ENCODE results near the gene WDR70. TPM values are rescaled to one million over a fixed set of nuclear protein-coding genes. Genes with fewer than 3 reads are reported as not detected.

The WDR70 gene
- total RNA-seq, 3 donors from 2014 or later (not counting 1 experiment from before 2014, with no cell fraction given): 36.3 to 47.0 (median 41.3) TPM

DNA sequence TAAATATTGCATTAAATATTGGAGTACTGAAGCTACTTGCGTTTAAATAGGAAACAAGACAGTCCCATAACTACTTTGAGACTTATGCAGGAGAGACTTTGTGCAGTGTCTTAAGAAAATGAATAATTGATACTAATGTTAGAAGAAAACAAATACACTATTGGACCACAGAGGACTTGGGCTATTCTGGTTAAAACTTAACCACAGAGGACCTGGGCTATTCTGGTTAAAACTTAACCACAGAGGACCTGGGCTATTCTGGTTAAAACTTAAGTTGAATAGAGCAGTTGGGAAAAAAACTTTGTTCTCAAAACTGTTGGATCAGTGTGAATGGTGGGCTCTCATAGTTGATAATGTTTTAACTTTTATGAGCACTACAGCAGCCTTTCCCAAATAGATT, 141.7 kb downstream of the WDR70 start:
- Mint-ChIP-seq H3K27ac (no peak overlapping the region), H3K9me3 (peaks cover 3 to 13% of the 10 kb centered on the region in 2 donors)
- no peak for DNase-seq

DNA sequence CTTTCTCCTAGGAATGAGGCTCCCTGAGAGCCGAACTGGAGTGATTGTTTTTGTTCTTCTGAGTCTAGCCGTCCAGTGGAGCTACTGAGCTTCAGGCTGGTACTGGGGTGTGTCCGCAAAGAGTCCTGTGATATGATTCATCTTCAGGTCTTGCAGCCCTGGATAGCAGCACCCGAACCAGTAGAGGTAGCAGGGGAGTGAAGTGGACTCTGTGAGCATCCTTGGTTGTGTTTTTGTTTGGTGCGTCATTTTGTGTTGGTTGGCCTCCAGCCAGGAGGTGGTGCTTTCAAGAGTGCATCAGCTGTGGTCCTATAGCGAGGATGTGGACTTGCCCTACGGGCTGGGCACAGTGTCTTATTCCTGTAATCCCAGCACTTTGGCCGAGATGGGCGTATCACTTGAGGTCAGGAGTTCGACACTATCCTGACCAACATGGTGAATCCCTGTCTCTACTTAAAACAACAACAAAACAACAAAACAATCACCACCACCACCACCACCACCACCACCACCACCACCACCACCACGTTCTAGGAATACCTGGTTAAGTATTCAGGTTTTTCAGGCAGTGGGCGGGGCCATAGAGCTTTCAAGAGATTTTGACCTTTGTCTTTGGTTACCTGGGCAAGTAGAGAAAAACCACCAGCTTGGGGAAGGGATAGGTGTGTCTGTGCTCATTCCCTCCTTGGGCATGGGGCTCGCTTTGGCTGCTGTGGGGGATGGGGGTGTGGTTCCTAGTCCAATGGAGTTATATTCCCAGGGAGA, 154.0 kb downstream of the WDR70 start:
- TF ChIP-seq, protein P1, sequence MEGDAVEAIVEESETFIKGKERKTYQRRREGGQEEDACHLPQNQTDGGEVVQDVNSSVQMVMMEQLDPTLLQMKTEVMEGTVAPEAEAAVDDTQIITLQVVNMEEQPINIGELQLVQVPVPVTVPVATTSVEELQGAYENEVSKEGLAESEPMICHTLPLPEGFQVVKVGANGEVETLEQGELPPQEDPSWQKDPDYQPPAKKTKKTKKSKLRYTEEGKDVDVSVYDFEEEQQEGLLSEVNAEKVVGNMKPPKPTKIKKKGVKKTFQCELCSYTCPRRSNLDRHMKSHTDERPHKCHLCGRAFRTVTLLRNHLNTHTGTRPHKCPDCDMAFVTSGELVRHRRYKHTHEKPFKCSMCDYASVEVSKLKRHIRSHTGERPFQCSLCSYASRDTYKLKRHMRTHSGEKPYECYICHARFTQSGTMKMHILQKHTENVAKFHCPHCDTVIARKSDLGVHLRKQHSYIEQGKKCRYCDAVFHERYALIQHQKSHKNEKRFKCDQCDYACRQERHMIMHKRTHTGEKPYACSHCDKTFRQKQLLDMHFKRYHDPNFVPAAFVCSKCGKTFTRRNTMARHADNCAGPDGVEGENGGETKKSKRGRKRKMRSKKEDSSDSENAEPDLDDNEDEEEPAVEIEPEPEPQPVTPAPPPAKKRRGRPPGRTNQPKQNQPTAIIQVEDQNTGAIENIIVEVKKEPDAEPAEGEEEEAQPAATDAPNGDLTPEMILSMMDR (IDR thresholded peaks at IDR 0.05): no peak
- peaks cover 8% of the 10 kb centered on the region for H3K36me3 Mint-ChIP-seq
- Histone ChIP-seq H3K27me3 (ENCODE audit: control insufficient read depth, insufficient read depth, low read length) (no peaks in the 10 kb centered on the region), H3K27ac (ENCODE audit: low read length) (no peak overlapping the region), H3K4me3 (ENCODE audit: low read length) (no peak overlapping the region), H3K9me3 (ENCODE audit: control insufficient read depth, insufficient read depth, low read length) (no peaks in the 10 kb centered on the region), H3K4me1 (ENCODE audit: control insufficient read depth, insufficient read depth, low read length) (no peaks in the 10 kb centered on the region), H3K36me3 (ENCODE audit: control insufficient read depth, insufficient read depth, low read length) (no peaks in the 10 kb centered on the region)
- peaks cover 2 to 11% of the 10 kb centered on the region in 2 donors for H3K9me3 Mint-ChIP-seq
- 97% methylated on average over 12 of the region's 13 CpGs for WGBS (ENCODE audit: insufficient coverage)
- ATAC-seq (no peak), DNase-seq (no peak)
- H3K4me1 Mint-ChIP-seq: peaks cover 2 to 4% of the 10 kb centered on the region in 2 donors
- no peaks in the 10 kb centered on the region for H3K27me3 Mint-ChIP-seq (ENCODE audit: low read depth in 2 of 2)
- H3K27ac Mint-ChIP-seq: no peak overlapping the region
- no peak overlapping the region for H3K4me3 Mint-ChIP-seq
- intact Hi-C loops (cut with micrococcal nuclease): no loop called here

More for the DNA sequence above, 141.7 kb downstream of the WDR70 start:
- Histone ChIP-seq H3K4me1 (ENCODE audit: control insufficient read depth, insufficient read depth, low read length) (no peaks in the 10 kb centered on the region), H3K36me3 (ENCODE audit: control insufficient read depth, insufficient read depth, low read length) (peaks cover 7% of the 10 kb centered on the region), H3K27me3 (ENCODE audit: control insufficient read depth, insufficient read depth, low read length) (no peaks in the 10 kb centered on the region), H3K4me3 (ENCODE audit: low read length) (no peak overlapping the region), H3K27ac (ENCODE audit: low read length) (no peak overlapping the region), H3K9me3 (ENCODE audit: control insufficient read depth, insufficient read depth, low read length) (peaks cover 5% of the 10 kb centered on the region)
- H3K4me3 Mint-ChIP-seq: no peak overlapping the region
- intact Hi-C loops (cut with micrococcal nuclease): no loop called here
- no peak for ATAC-seq
- TF ChIP-seq, protein P1 (IDR thresholded peaks at IDR 0.05): no peak
- no peaks in the 10 kb centered on the region for H3K4me1 Mint-ChIP-seq
- H3K27me3 Mint-ChIP-seq (ENCODE audit: low read depth in 2 of 2): no peaks in the 10 kb centered on the region
- no CpG with 5 or more reads among the region's 1 CpG for WGBS (ENCODE audit: insufficient coverage)
- peaks cover 6% of the 10 kb centered on the region for H3K36me3 Mint-ChIP-seq

DNA sequence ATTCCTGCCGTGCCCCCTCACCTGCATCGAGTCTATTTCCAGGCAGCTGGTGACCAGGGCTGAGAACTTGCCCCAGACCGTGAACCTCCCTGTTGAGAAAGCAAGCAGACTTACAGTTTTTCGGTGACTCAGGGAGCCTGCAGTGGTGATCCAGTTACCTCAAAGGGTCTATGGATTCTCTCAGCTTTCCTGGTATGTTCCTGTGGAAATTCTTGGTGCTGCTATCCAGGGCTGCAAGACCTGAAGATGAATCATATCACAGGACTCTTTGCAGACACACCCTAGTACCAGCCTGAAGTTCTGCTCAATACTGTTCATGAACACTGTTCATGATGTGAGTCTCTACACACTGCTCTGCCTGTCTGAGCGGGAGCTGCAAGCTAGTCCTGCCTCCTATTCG, 154.7 kb downstream of the WDR70 start:
- Histone ChIP-seq H3K36me3 (ENCODE audit: control insufficient read depth, insufficient read depth, low read length) (no peaks in the 10 kb centered on the region), H3K4me1 (ENCODE audit: control insufficient read depth, insufficient read depth, low read length) (no peaks in the 10 kb centered on the region), H3K9me3 (ENCODE audit: control insufficient read depth, insufficient read depth, low read length) (no peaks in the 10 kb centered on the region), H3K4me3 (ENCODE audit: low read length) (no peak overlapping the region), H3K27me3 (ENCODE audit: control insufficient read depth, insufficient read depth, low read length) (no peaks in the 10 kb centered on the region), H3K27ac (ENCODE audit: low read length) (no peak overlapping the region)
- TF ChIP-seq, protein P1 (IDR thresholded peaks at IDR 0.05): no peak
- Mint-ChIP-seq H3K4me1 (peaks cover 4% of the 10 kb centered on the region in 2 donors), H3K4me3 (no peak overlapping the region), H3K27me3 (ENCODE audit: low read depth in 2 of 2) (no peaks in the 10 kb centered on the region), H3K27ac (no peak overlapping the region), H3K9me3 (peaks cover 2 to 11% of the 10 kb centered on the region in 2 donors), H3K36me3 (peaks cover 8% of the 10 kb centered on the region)
- intact Hi-C loops (cut with micrococcal nuclease): no loop called here
- DNase-seq (no peak), ATAC-seq (no peak)
- WGBS (ENCODE audit: insufficient coverage): 97% methylated on average over 5 of the region's 6 CpGs

DNA sequence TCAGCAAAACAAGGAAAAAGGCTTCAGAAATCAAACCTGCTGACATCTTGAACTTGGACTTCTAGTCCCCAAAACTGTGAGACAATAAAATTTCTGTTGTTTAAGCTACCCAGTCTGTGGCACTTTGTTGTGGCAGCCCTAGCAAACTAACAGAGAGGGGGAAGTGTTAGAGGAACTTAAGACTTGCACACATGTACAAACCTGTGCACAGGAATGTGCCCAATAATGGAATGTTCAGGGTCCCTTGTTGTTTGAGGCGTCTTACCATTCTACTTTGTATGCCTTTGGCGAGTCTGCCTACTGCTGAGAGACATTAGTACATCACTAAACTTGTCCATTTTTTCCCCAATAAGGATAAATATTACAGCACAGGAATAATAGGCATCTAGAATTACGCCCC, 160.3 kb downstream of the WDR70 start:
- TF ChIP-seq, protein P1 (IDR thresholded peaks at IDR 0.05): no peak
- Mint-ChIP-seq H3K4me1 (peaks cover 5 to 9% of the 10 kb centered on the region in 2 donors), H3K9me3 (no peaks in the 10 kb centered on the region), H3K27me3 (ENCODE audit: low read depth in 2 of 2) (no peaks in the 10 kb centered on the region), H3K27ac (no peak overlapping the region), H3K36me3 (no peaks in the 10 kb centered on the region), H3K4me3 (no peak overlapping the region)
- H3K9me3 ChIP-seq (ENCODE audit: control insufficient read depth, insufficient read depth, low read length): no peaks in the 10 kb centered on the region
- no peak overlapping the region for H3K4me3 ChIP-seq (ENCODE audit: low read length)
- H3K4me1 ChIP-seq (ENCODE audit: control insufficient read depth, insufficient read depth, low read length): no peaks in the 10 kb centered on the region
- H3K27me3 ChIP-seq (ENCODE audit: control insufficient read depth, insufficient read depth, low read length): no peaks in the 10 kb centered on the region
- intact Hi-C loops (cut with micrococcal nuclease): no loop called here
- no peak overlapping the region for H3K27ac ChIP-seq (ENCODE audit: low read length)
- DNase-seq (no peak), ATAC-seq (no peak)
- no peaks in the 10 kb centered on the region for H3K36me3 ChIP-seq (ENCODE audit: control insufficient read depth, insufficient read depth, low read length)
- WGBS (ENCODE audit: insufficient coverage): 95% methylated on average over 3 of the region's 3 CpGs
